Stimulated activated memory B cell treated with anti-CD40 and anti-IgM and Interleukin-4, amounts not matched to agents 10 μg/mL and 1 μg/mL and 100 μg/mL, for 72 hours (primary cell): ENCODE data around the gene TMEM164.

ENCODE experiments used
- ATAC-seq: fragments of 150-1000 bp; cut with Tn5 transposase; 2 replicates; pipeline ENCODE4 v1.10.0; 2021
- H3K27ac Mint-ChIP-seq: one replicate; pipeline ENCODE4 v1.8.0; 2022; ENCODE audit warnings: mild to moderate bottlenecking, mixed read lengths
- H3K27me3 Mint-ChIP-seq: one replicate; pipeline ENCODE4 v1.8.0; 2022; ENCODE audit warnings: mixed read lengths
- H3K36me3 Mint-ChIP-seq: one replicate; pipeline ENCODE4 v1.8.0; 2022; ENCODE audit warnings: mixed read lengths
- H3K4me1 Mint-ChIP-seq: one replicate; pipeline ENCODE4 v1.8.0; 2022; ENCODE audit warnings: mixed read lengths
- H3K4me3 Mint-ChIP-seq: one replicate; pipeline ENCODE4 v1.8.0; 2022; ENCODE audit warnings: mild to moderate bottlenecking, moderate library complexity, mixed read lengths
- H3K9me3 Mint-ChIP-seq: one replicate; pipeline ENCODE4 v1.8.0; 2022; ENCODE audit warnings: mixed read lengths

The TMEM164 gene

GRCh38 chrX:109997786-109998452, 5.0 kb upstream of the TMEM164 start:
- Mint-ChIP-seq H3K9me3 (no peaks in the 10 kb centered on the region), H3K27me3 (no peaks in the 10 kb centered on the region), H3K27ac (no peak overlapping the region), H3K4me3 (no peak overlapping the region), H3K36me3 (no peaks in the 10 kb centered on the region), H3K4me1 (peaks cover 9% of the 10 kb centered on the region)
- no peak for ATAC-seq

DNA sequence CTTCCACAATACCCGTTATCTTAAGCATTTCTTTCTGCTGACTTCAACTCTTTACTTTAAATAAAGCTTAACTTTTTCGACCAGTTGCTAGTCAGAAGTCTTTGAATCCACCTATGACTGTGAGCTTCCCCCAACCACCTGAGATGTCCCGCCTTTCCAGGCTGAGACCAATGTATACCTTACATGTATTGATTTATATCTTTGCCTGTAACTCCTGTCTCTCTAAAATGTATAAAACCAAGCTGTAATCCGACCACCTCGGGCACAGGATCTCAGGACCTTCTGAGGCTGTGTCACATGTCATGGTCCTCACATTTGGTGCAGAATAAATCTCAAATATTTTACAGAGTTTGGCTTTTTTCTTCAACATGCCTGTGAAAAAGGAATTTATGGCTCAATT, 2.9 kb upstream of the TMEM164 start:
- no peaks in the 10 kb centered on the region for H3K27me3 Mint-ChIP-seq
- H3K36me3 Mint-ChIP-seq: no peaks in the 10 kb centered on the region
- H3K9me3 Mint-ChIP-seq: no peaks in the 10 kb centered on the region

DNA sequence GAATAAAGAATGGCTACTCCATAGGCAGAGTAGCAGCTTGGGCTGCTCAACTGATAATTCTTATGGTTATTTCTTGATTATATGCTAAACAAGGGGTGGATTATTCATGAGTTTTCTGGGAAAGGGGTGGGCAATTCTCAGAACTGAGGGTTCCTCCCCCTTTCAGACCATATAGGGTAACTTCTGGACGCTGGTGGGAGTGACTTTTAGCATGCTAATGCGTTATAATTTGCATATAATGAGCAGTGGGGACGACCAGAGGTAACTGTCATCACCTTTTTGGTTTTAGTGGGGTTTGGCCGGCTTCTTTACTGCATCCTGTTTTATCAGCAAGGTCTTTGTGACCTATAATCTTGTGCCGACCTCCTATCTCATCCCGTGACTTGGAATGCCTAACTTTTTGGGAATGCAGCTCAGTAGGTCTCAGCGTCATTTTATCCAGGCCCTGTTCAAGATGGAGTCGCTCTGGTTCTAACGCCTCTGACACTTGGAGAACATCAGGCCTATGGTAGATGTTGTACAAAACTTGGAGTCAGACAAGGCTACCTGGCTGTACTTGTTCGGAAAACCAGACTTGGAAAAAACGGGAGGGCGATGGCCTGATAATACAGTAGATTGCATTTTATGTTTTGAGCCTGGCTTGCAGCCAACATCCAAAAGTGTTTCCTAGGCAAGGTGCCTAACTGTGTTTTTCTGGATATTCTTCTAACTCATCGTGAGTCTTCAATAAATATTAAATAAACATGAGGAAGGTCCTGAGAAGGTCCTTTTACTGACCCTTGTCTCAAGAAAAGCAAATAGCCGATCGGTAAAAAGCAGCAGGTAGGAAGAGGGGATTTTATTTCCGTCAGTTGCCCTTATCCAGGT, 1.8 kb upstream of the TMEM164 start:
- Mint-ChIP-seq H3K4me1 (peaks cover 37% of the 10 kb centered on the region), H3K27me3 (no peaks in the 10 kb centered on the region), H3K36me3 (peaks cover 7% of the 10 kb centered on the region), H3K27ac (peak overlapping the region; percentile 93), H3K4me3 (peak overlapping the region; percentile 100), H3K9me3 (no peaks in the 10 kb centered on the region)
- ATAC-seq: no peak

More for the DNA sequence above, 2.9 kb upstream of the TMEM164 start:
- ATAC-seq: no peak
- H3K27ac Mint-ChIP-seq: no peak overlapping the region
- H3K4me1 Mint-ChIP-seq: peaks cover 28% of the 10 kb centered on the region
- no peak overlapping the region for H3K4me3 Mint-ChIP-seq

DNA sequence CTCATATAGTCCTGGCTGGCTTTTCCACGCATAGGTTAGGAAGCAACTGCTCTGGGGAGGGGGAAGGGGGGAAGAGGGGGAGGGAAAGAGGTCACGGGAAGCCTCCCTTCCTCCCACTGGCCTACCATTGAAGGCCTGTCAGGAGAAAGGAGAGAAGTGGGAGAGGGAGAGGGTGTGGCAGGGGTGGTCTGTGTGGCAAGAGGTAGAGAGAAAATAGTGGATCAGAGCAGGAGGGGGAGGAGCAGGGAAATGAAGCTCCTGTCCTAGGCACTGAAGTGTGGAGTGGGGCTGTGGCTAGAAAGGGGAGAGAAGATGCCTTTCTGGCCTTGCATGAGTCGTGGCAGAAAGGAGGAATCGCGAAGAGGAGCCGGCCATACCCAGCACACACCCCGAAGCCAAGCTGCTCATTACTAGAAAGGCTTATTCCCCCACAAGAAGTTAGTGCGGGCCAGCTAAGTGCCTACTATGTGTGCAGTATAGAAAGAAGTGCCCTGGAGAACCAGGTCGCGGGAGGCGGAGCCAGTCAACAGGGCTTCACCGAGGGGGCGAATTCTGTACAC, 1.1 kb upstream of the TMEM164 start:
- Mint-ChIP-seq H3K4me1 (peaks cover 45% of the 10 kb centered on the region), H3K36me3 (peaks cover 8% of the 10 kb centered on the region), H3K4me3 (peak overlapping the region; percentile 100), H3K27ac (peak overlapping the region; percentile 93), H3K27me3 (no peaks in the 10 kb centered on the region), H3K9me3 (no peaks in the 10 kb centered on the region)
- ATAC-seq: no peak

DNA sequence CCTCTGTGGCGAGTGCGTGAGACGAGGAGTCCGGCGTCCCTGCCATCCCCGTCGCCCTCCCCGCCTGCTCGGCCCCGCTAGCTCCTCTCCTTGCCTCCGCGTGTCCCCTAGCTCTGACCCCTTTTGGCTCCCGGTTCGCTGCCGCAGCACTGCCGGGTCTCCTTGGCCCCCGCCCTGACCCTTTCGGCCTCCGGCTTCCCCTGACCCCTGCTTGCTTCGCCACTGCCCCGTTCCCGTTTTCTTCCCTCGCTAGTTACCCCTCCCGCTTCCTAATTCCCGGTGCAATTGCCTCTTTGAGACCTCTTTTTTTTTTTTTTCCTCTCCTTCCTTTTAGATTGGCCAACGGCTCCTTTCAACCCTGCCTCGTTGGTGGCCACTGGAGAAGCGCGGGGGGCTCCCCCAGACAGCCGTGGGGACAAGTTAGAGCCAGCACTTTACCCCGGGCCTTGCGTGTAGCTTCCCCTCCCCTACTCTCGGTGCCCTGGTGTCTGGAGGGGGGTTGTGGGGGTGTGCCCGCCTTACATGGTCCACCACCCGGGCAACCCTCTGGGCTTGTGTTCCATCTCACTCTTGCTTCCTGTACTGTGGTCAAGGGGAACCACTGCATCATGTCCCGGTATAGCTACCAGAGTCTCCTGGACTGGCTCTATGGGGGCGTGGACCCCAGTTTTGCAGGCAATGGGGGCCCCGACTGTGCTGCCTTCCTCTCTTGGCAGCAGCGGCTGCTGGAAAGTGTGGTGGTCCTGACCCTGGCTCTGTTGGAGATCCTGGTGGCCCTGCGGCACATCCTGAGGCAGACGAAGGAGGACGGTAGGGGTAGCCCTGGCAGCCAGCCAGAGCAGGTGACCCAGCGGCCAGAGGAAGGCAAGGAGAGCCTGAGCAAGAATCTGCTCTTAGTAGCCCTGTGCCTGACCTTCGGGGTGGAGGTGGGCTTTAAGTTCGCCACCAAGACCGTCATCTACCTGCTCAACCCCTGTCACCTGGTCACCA, 548 bp downstream of the TMEM164 start:
- peak; percentile 37 for ATAC-seq
- Mint-ChIP-seq H3K4me3 (peak overlapping the region; percentile 94), H3K36me3 (peaks cover 8% of the 10 kb centered on the region), H3K9me3 (no peaks in the 10 kb centered on the region), H3K27ac (peak overlapping the region; percentile 93), H3K4me1 (peaks cover 55% of the 10 kb centered on the region), H3K27me3 (no peaks in the 10 kb centered on the region)

- peak overlapping the region; percentile 50 for H3K4me3 Mint-ChIP-seq
- peaks cover 60% of the 10 kb centered on the region for H3K4me1 Mint-ChIP-seq
- no peak for ATAC-seq
- H3K27me3 Mint-ChIP-seq: no peaks in the 10 kb centered on the region
- H3K27ac Mint-ChIP-seq: no peak overlapping the region
- no peaks in the 10 kb centered on the region for H3K9me3 Mint-ChIP-seq
- H3K36me3 Mint-ChIP-seq: peaks cover 8% of the 10 kb centered on the region
These were observed 1.3 kb downstream of the TMEM164 start for GRCh38 chrX:110004215-110004614.

- no peak for ATAC-seq
- Mint-ChIP-seq H3K4me1 (peaks cover 64% of the 10 kb centered on the region), H3K9me3 (no peaks in the 10 kb centered on the region), H3K36me3 (peaks cover 8% of the 10 kb centered on the region), H3K4me3 (peak overlapping the region; percentile 50), H3K27ac (no peak overlapping the region), H3K27me3 (no peaks in the 10 kb centered on the region)
These were observed 1.9 kb downstream of the TMEM164 start for GRCh38 chrX:110004731-110005369.

- Mint-ChIP-seq H3K36me3 (peaks cover 8% of the 10 kb centered on the region), H3K27me3 (no peaks in the 10 kb centered on the region), H3K4me1 (peaks cover 75% of the 10 kb centered on the region), H3K9me3 (no peaks in the 10 kb centered on the region), H3K4me3 (no peak overlapping the region), H3K27ac (no peak overlapping the region)
- no peak for ATAC-seq
These were observed 3.2 kb downstream of the TMEM164 start for GRCh38 chrX:110006161-110006560.

DNA sequence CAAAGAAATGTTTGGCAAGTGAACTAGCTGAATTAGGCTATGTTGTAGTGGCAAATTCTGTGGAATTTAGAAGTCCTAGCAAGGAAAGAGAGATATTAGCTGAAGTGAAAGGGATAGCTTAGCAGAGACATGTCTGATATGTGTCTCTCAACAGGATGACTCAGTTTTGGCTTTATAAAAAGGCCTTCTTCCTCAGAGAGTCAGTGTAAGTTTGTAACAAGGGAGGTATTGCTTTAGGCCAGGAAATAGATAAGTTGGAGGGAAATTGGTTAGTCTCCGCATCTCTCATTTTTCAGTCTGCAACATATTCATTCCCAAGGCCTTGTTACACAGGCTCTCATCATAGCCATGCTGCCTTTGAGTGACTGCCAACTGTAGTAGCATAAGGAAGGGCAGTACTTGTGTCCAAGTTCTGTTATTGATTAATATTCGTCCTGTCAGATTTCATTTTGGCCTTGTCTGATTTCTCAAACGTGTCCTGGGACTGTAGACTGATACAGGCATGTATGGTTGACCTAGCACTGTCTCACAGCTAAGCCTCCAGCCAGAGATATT, 4.0 kb downstream of the TMEM164 start:
- Mint-ChIP-seq H3K27me3 (no peaks in the 10 kb centered on the region), H3K9me3 (no peaks in the 10 kb centered on the region), H3K36me3 (peaks cover 9% of the 10 kb centered on the region), H3K27ac (no peak overlapping the region), H3K4me1 (peaks cover 74% of the 10 kb centered on the region), H3K4me3 (no peak overlapping the region)
- no peak for ATAC-seq

GRCh38 chrX:110008011-110008635, 5.2 kb downstream of the TMEM164 start:
- Mint-ChIP-seq H3K4me3 (no peak overlapping the region), H3K4me1 (peaks cover 69% of the 10 kb centered on the region)

GRCh38 chrX:110012818-110013485, 10.0 kb downstream of the TMEM164 start:
- Mint-ChIP-seq H3K27ac (no peak overlapping the region), H3K9me3 (no peaks in the 10 kb centered on the region), H3K27me3 (no peaks in the 10 kb centered on the region), H3K4me3 (no peak overlapping the region), H3K36me3 (peaks cover 21% of the 10 kb centered on the region), H3K4me1 (peaks cover 33% of the 10 kb centered on the region)
- ATAC-seq: no peak

More at GRCh38 chrX:110008011-110008635, 5.2 kb downstream of the TMEM164 start:
- H3K36me3 Mint-ChIP-seq: peaks cover 19% of the 10 kb centered on the region
- H3K27me3 Mint-ChIP-seq: no peaks in the 10 kb centered on the region
- ATAC-seq: no peak
- no peaks in the 10 kb centered on the region for H3K9me3 Mint-ChIP-seq
- H3K27ac Mint-ChIP-seq: no peak overlapping the region

DNA sequence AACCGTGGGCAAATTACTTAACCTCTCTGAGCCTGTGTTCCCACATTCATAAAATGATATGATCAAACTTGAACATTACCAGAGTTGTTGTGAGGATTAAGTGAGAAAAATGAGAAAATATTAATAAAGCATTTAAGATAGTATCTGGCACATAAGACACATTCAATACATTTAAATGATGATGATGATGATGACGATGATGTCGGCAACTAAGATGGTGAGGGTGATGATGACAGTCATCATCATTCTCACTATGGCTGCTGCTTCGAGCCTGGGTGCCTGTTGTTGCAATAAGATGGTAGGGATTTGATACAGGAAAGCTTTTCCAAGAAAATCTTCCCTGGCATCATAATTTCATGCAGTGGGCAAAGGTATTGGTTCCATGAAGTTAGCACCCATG, 11.1 kb downstream of the TMEM164 start:
- Mint-ChIP-seq H3K9me3 (no peaks in the 10 kb centered on the region), H3K27me3 (no peaks in the 10 kb centered on the region), H3K4me1 (peaks cover 27% of the 10 kb centered on the region), H3K36me3 (peaks cover 21% of the 10 kb centered on the region), H3K27ac (no peak overlapping the region), H3K4me3 (no peak overlapping the region)
- ATAC-seq: no peak

DNA sequence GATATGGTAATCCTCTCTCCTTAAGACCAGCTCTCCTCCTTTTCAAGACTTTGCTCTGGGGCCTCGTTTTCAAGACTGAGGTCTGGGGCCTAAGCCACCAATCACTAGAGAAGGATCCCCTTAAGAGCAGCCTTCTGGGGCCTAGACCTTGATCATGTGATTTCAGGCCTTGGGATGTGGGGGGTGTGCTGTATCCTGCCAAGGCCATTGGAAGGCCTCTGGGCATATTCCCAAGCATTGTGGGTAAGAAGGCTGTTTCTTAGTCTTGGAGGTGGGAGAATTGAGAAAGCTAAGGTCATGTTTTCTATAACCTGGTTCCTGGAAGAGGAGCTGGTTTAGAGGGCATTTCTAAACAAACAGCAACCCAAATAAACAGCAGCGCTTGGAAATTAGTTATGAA, 12.1 kb downstream of the TMEM164 start:
- Mint-ChIP-seq H3K9me3 (no peaks in the 10 kb centered on the region), H3K27ac (no peak overlapping the region), H3K36me3 (peaks cover 21% of the 10 kb centered on the region), H3K4me1 (peaks cover 20% of the 10 kb centered on the region), H3K27me3 (no peaks in the 10 kb centered on the region), H3K4me3 (no peak overlapping the region)
- no peak for ATAC-seq
